GM10266 (cell line): ENCODE measurements around the gene GAS2L1.

Experiments
- DNase-seq: peaks from one replicate; pipeline ENCODE4 v3.0.0; 2012; ENCODE audit errors: extremely low spot score
- CTCF ChIP-seq: IDR thresholded peaks from 2 replicates; pipeline ENCODE4 v1.5.1; 2012; ENCODE audit warnings: mild to moderate bottlenecking, low read depth; ENCODE audit not compliant: control insufficient read depth, insufficient read depth; ENCODE audit errors: missing control alignments

GAS2L1 gene

GRCh38 chr22:29323641-29324040, 17.2 kb downstream of the GAS2L1 start:
- no peak for TF ChIP-seq CTCF
- DNase-seq, result no peak

- no peak for TF ChIP-seq CTCF
- no peak for DNase-seq
Measured at GRCh38 chr22:29325356-29325755, 18.9 kb downstream of the GAS2L1 start.

GRCh38 chr22:29325785-29326315, 19.4 kb downstream of the GAS2L1 start:
- no peak for TF ChIP-seq CTCF

GRCh38 chr22:29326481-29326880, 20.0 kb downstream of the GAS2L1 start:
- no peak for DNase-seq
- TF ChIP-seq CTCF, result no peak

More at GRCh38 chr22:29325785-29326315, 19.4 kb downstream of the GAS2L1 start:
- DNase-seq, result no peak

GRCh38 chr22:29327089-29327764, 20.8 kb downstream of the GAS2L1 start:
- TF ChIP-seq CTCF, result no peak
- DNase-seq, result no peak

GRCh38 chr22:29328055-29328454, 21.6 kb downstream of the GAS2L1 start:
- no peak for TF ChIP-seq CTCF
- DNase-seq, result no peak
